GM12874 (cell line): ENCODE data around the gene MYMK.

ENCODE experiments used
- TF ChIP-seq, protein P1 (sequence below): IDR thresholded peaks from 2 replicates; pipeline ENCODE4 v1.5.1; 2011; ENCODE audit warnings: low read depth, mild to moderate bottlenecking, control low read depth, low read length, moderate library complexity; ENCODE audit not compliant: insufficient read depth

The MYMK gene

DNA sequence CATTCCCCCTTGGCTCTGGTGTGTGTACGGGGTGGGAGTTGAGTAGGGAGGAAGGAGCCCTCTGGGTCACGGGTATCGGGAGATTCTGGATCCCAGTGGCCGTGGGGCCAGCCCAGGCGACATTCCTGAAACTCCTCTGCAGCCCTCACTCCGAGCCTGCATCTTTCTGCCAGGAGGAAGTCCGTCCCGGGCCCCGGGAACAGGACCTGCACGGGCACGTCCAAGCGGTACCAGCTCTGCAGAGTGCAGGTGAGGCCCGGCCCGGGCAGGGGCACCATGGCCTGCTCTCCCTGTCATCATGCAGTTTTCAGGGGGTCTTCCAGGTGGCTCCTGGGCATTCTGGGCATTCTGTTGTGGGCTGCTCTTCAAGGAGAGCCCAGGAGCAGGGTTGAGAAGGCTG is 13.4 kb upstream of the MYMK start:
- TF ChIP-seq, protein P1, sequence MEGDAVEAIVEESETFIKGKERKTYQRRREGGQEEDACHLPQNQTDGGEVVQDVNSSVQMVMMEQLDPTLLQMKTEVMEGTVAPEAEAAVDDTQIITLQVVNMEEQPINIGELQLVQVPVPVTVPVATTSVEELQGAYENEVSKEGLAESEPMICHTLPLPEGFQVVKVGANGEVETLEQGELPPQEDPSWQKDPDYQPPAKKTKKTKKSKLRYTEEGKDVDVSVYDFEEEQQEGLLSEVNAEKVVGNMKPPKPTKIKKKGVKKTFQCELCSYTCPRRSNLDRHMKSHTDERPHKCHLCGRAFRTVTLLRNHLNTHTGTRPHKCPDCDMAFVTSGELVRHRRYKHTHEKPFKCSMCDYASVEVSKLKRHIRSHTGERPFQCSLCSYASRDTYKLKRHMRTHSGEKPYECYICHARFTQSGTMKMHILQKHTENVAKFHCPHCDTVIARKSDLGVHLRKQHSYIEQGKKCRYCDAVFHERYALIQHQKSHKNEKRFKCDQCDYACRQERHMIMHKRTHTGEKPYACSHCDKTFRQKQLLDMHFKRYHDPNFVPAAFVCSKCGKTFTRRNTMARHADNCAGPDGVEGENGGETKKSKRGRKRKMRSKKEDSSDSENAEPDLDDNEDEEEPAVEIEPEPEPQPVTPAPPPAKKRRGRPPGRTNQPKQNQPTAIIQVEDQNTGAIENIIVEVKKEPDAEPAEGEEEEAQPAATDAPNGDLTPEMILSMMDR = no peak

DNA sequence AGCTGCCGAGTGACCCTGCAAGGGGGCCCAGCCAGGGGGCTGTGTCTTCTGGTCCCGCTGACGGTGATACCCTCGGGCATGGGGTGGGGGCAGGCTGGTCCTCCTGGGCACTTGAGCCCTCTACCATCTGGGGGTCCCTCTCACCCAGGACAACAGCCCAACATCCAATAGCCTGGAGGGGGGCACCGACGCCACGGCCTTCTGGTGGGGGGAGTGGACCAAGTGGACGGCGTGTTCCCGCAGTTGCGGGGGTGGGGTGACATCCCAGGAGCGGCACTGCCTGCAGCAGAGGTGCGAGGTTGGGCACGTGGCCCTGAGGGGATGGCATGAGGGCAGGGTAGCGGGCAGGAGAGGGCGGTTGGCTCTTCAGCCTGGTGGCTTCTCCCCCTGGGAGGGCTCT is 12.5 kb upstream of the MYMK start:
- TF ChIP-seq, protein P1 = no peak

DNA sequence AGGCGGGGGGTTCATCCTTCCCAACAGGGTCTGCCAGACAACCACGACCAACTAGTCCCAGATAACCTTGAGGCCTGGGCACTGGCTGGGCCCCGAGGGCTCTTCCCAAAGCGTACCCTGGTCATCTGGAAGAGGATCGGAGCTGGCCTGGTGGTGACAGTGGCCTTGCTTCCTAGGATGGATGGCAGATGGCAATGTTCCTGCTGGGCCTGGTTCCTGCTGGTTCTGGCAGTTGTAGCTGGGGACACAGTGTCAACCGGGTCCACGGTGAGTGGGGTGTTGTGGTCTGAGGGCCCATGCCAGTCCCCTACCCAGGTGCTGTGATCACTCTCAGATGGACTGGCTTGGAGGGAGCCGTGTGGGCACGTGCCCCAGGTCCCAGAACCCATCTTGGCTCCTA is 11.8 kb upstream of the MYMK start:
- TF ChIP-seq, protein P1 = no peak

DNA sequence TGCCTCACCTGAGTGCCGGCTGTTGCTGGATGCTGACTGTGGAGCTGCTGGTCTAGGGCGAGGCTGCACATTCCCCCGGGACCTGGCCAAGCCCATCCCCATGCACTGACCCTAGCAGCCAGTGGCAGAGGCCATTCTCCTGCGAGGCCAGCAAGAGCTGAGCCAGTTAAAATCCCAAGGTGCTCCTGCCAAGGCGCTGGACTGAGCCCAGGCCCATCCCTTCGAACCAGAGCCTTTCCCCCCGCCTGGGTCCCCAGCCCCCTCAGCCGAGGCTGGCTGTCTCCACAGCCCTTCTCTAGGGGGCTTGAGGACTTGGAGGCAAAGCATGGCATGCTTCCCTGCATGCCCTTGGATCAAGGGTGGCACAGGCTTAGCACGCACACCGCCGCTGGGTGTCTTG is 11.3 kb upstream of the MYMK start:
- TF ChIP-seq, protein P1 = no peak

DNA sequence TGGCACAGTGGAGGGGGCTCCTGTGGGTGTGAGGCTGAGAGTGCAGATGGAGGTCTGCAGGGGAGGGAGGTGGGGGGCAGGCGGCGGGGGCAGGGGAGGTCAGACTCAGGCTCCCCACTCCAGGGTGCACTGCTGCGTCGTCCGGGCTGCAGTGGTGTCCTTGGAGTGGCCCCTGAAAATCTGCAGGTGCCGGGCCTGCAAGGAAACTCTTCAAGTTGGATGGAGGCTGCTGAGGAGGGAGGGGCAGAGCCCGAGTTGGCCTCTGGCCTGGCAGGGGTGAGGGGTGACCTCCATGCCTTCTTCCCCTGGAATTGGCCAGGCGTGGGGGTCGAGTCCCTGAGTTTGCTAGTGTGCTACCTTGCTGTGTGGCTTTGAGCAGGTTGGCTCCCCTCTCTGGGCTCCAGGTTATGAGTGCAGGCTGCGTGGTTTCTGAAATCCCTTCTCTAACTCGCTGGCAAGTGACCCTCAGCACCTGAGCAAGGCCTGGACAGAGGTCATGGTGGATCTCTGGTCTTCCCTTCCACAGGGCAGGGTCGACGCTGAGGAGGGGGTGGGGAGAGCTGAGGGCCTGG is 10.6 kb upstream of the MYMK start:
- TF ChIP-seq, protein P1 = no peak

DNA sequence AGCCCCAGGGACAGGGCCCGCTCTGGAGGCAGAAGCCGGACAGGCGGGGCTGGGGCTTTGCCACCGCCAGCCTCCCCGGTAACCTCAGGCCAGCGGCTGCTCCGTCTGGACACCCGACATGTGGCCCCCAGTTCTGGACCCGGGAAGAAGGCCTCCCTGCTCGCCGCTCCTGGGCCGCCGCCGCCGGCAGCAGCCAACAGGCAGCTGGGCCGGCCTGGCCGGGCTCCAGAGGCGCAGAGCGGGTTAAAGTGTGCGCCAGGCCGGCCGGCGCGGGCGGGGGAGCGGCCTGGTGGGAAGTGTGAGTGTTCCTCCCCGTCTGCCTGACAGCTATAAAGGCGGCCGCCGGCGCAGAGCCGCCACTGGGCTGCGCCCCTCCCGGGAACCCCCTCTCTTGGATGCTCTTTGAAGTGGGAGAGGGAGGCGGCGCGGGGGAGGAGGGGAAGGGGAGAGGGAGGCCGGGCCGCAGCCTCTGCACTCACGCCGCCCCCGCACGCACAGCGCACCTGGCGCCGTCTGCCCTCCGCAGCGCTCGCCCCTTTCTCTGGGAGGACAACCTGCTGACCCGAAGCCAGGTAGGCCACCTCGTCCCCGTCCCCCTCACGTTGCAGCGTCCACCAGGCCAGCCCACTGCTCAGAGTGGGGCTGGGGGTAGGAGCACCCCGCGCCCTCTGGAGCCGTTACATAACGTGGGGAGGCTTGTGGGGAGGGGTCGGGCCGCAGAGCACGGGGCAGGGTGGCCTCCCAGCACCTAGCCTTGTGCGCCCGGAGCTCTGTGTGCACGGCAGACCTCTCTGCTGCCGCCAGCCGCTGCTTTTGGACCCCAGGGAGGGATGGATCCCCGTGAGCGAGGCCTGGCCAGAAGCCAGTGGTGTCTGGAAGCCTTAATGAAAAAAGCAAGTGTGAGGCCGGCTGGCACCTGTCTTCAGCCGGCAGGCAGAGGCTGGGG is 9.9 kb upstream of the MYMK start, which contains the start of gene ADAMTSL2:
ADAMTSL2 (plus strand) TSS at position 359 of the 946 bp plus-strand sequence. CDS start 2,009 bp downstream, outside the sequence.
- TF ChIP-seq, protein P1 = no peak

DNA sequence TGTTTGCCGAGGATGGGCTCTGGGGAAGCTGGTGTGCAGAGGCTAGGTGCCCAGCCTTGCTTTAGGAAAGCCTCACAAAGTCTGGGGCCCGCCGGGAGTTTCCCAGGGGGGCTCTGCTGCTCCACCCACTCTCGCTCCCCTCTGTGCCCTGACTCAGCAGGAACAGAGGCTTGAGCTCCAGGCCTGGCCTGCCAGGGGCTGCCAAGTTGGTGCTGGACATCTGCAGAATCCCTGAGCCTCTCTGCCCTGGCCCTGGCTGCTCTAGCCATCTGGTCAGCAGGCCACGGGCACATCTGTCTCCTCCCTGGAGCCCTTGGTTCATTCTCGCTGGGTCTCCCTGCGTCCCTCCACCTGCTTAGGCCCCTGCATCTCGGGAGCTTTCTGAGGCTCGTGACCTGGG is 9.1 kb upstream of the MYMK start:
- TF ChIP-seq, protein P1 = no peak
